ENCODE data around the gene INS. TPM values are rescaled to one million over a fixed set of nuclear protein-coding genes. Genes with fewer than 3 reads are reported as not detected.

The INS gene
- total and polyA plus RNA-seq, 4 donors = 0.16 to 0.37 TPM; not detected in 2

DNA sequence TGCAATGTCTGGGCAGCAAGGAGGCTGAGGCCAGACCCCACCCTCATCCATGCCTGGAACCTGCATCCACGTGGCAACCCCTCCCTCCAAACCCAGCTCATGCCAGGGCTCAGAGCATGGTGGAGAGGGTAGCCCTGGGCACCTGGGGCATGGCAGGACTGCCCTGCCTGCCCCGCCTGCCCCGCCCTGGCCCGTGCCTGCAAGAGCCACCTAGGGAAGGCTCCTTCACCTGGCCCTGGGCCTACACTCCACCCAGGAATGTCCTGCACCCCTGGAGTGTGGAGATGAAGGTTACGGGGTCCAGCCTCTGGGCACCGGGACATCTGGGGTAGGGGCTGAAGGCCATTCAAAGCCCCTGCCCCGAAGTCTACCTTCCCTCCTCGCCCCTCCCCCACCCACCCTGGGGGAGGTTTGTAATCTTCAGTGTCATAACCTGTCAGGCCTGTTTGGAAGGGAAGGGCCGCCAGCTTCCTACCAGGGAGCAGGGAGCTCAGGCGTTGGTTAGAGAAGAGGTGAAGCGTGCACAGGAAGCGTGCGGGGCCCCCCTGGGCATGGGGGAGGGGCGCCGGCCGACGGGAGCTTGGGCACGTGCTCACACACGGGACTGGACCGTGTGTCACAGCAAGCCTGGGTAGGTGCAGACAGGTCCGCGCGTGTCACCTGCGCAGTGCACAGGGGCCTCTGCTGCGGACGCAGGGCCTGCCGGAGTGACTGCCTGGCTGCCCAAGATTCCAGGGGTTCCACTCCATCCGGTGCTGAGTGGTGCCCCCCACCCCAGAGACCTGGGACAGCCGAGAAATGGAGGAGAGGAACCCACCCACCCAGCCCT lies 41.3 kb upstream of the INS start:
- TF ChIP-seq FOXA2 (IDR thresholded peaks at IDR 0.05) (no peak), GABPA (IDR thresholded peaks at IDR 0.05 in 1 of 2, conservative IDR thresholded peaks at IDR 0.05 in 1 of 2) (no peak), HNF4G (IDR thresholded peaks at IDR 0.05) (no peak)
- TF ChIP-seq, protein P1, sequence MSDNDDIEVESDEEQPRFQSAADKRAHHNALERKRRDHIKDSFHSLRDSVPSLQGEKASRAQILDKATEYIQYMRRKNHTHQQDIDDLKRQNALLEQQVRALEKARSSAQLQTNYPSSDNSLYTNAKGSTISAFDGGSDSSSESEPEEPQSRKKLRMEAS (IDR thresholded peaks at IDR 0.05) = no peak
- TF ChIP-seq, protein P2, sequence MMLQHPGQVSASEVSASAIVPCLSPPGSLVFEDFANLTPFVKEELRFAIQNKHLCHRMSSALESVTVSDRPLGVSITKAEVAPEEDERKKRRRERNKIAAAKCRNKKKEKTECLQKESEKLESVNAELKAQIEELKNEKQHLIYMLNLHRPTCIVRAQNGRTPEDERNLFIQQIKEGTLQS (IDR thresholded peaks at IDR 0.05) = no peak
- WGBS = 60% methylated on average over 29 of the region's 29 CpGs
- Histone ChIP-seq H3K27me3 (ENCODE audit: control insufficient read depth in 4 of 4, insufficient read depth in 4 of 4, low read length in 3 of 4) (no peaks in the 10 kb centered on the region), H3K36me3 (ENCODE audit: control insufficient read depth in 4 of 4, insufficient read depth in 3 of 4, low read depth in 1 of 4, low read length in 3 of 4) (no peaks in the 10 kb centered on the region), H3K27ac (ENCODE audit: low read depth in 1 of 2, low read length in 2 of 2) (no peak overlapping the region), H3K4me1 (ENCODE audit: control insufficient read depth in 4 of 4, insufficient read depth in 4 of 4, low read length in 3 of 4) (no peaks in the 10 kb centered on the region), H3K9ac (ENCODE audit: low read depth in 1 of 2, low read length in 2 of 2) (no peak overlapping the region), H3K4me3 (ENCODE audit: low read depth in 1 of 3, low read length in 3 of 3) (no peak overlapping the region), H3K9me3 (ENCODE audit: control insufficient read depth in 4 of 4, low read length in 3 of 4) (peaks cover 0 to 4% (median 1%) of the 10 kb centered on the region in 4 donors)
- no peak for DNase-seq (ENCODE audit: low spot score)

DNA sequence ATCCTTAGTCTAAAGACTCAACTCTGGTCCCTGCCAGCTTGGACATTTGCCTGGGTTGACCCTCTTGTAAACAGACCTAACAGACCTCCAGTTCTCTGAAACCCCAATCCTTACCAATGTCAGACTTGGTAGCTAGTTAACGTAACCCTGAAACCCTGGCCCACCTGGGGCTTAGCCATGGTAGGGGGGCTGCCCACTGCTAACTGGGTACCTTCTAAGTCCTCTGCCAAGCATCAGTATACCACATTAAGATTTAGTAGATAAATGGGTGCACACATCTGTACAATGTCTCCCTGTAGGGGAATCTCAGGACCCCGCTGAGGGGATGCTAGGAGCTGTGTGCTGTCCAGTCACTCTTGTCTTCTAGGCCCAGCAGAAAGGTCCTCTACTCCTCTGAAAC lies 40.5 kb upstream of the INS start:
- H3K36me3 ChIP-seq (ENCODE audit: control insufficient read depth in 4 of 4, insufficient read depth in 3 of 4, low read depth in 1 of 4, low read length in 3 of 4) = no peaks in the 10 kb centered on the region
- no peaks in the 10 kb centered on the region for H3K4me1 ChIP-seq (ENCODE audit: control insufficient read depth in 4 of 4, insufficient read depth in 4 of 4, low read length in 3 of 4)
- TF ChIP-seq NR2F2 (IDR thresholded peaks at IDR 0.05) (no peak), GABPA (IDR thresholded peaks at IDR 0.05 in 1 of 2, conservative IDR thresholded peaks at IDR 0.05 in 1 of 2) (no peak), HNF4G (IDR thresholded peaks at IDR 0.05) (no peak), RXRA (IDR thresholded peaks at IDR 0.05) (no peak), HNF4A (conservative IDR thresholded peaks at IDR 0.05) (no peak), EGR1 (IDR thresholded peaks at IDR 0.05; ENCODE audit: low read depth in 2 of 2) (no peak), JUND (IDR thresholded peaks at IDR 0.05) (no peak), FOXA1 (IDR thresholded peaks at IDR 0.05) (no peak), TAF1 (conservative IDR thresholded peaks at IDR 0.05) (no peak), FOXA2 (IDR thresholded peaks at IDR 0.05) (no peak), RAD21 (IDR thresholded peaks at IDR 0.05) (no peak)
- TF ChIP-seq, protein P3, sequence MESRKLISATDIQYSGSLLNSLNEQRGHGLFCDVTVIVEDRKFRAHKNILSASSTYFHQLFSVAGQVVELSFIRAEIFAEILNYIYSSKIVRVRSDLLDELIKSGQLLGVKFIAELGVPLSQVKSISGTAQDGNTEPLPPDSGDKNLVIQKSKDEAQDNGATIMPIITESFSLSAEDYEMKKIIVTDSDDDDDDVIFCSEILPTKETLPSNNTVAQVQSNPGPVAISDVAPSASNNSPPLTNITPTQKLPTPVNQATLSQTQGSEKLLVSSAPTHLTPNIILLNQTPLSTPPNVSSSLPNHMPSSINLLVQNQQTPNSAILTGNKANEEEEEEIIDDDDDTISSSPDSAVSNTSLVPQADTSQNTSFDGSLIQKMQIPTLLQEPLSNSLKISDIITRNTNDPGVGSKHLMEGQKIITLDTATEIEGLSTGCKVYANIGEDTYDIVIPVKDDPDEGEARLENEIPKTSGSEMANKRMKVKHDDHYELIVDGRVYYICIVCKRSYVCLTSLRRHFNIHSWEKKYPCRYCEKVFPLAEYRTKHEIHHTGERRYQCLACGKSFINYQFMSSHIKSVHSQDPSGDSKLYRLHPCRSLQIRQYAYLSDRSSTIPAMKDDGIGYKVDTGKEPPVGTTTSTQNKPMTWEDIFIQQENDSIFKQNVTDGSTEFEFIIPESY (IDR thresholded peaks at IDR 0.05) = no peak
- TF ChIP-seq, protein P4, sequence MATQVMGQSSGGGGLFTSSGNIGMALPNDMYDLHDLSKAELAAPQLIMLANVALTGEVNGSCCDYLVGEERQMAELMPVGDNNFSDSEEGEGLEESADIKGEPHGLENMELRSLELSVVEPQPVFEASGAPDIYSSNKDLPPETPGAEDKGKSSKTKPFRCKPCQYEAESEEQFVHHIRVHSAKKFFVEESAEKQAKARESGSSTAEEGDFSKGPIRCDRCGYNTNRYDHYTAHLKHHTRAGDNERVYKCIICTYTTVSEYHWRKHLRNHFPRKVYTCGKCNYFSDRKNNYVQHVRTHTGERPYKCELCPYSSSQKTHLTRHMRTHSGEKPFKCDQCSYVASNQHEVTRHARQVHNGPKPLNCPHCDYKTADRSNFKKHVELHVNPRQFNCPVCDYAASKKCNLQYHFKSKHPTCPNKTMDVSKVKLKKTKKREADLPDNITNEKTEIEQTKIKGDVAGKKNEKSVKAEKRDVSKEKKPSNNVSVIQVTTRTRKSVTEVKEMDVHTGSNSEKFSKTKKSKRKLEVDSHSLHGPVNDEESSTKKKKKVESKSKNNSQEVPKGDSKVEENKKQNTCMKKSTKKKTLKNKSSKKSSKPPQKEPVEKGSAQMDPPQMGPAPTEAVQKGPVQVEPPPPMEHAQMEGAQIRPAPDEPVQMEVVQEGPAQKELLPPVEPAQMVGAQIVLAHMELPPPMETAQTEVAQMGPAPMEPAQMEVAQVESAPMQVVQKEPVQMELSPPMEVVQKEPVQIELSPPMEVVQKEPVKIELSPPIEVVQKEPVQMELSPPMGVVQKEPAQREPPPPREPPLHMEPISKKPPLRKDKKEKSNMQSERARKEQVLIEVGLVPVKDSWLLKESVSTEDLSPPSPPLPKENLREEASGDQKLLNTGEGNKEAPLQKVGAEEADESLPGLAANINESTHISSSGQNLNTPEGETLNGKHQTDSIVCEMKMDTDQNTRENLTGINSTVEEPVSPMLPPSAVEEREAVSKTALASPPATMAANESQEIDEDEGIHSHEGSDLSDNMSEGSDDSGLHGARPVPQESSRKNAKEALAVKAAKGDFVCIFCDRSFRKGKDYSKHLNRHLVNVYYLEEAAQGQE (IDR thresholded peaks at IDR 0.05) = no peak
- TF ChIP-seq, protein P2 (IDR thresholded peaks at IDR 0.05) = no peak
- TF ChIP-seq, protein P1 (IDR thresholded peaks at IDR 0.05) = no peak
- H3K9me3 ChIP-seq (ENCODE audit: control insufficient read depth in 4 of 4, low read length in 3 of 4) = no peaks in the 10 kb centered on the region
- 82% methylated on average over 2 of the region's 2 CpGs for WGBS
- no peak overlapping the region for H3K4me3 ChIP-seq (ENCODE audit: low read depth in 1 of 3, low read length in 3 of 3)
- no peak for DNase-seq (ENCODE audit: low spot score)
- H3K27me3 ChIP-seq (ENCODE audit: control insufficient read depth in 4 of 4, insufficient read depth in 4 of 4, low read length in 3 of 4) = no peaks in the 10 kb centered on the region
- H3K9ac ChIP-seq (ENCODE audit: low read depth in 1 of 2, low read length in 2 of 2) = no peak overlapping the region
- H3K27ac ChIP-seq (ENCODE audit: low read depth in 1 of 2, low read length in 2 of 2) = no peak overlapping the region

Measured in liver (tissue), 9 donors.